ENCODE measurements around the gene PRKCZ.
A peak's percentile ranks its signal among the peaks of the same experiment; 100 is the strongest.

The PRKCZ gene

GRCh38 chr1:2019571-2020309 is 30.5 kb upstream of the PRKCZ start:
- no peak overlapping the region for H4K12ac ChIP-seq (ENCODE audit: low read depth, low read length)
- H3K79me1 ChIP-seq (ENCODE audit: low read length): no peaks in the 10 kb centered on the region
- H2AK5ac ChIP-seq (ENCODE audit: low read length): no peak overlapping the region
- H3K27me3 ChIP-seq (ENCODE audit: insufficient read depth, low read length): peaks cover 28% of the 10 kb centered on the region
- no peak overlapping the region for H3K14ac ChIP-seq (ENCODE audit: low read length)
- no peaks in the 10 kb centered on the region for H3K36me3 ChIP-seq (ENCODE audit: control insufficient read depth in 1 of 2, insufficient read depth in 2 of 2, low read length in 2 of 2)
- no CpG with 5 or more reads among the region's 61 CpGs for WGBS (ENCODE audit: extremely low coverage, insufficient coverage, insufficient read length)
- H3K23ac ChIP-seq (ENCODE audit: low read length): no peak overlapping the region
- H2AFZ ChIP-seq (ENCODE audit: insufficient read depth, low read length, poor library complexity): no peak overlapping the region
- H3K4ac ChIP-seq (ENCODE audit: low read depth, low read length): no peak overlapping the region
- no peak overlapping the region for H3K4me3 ChIP-seq (ENCODE audit: low read depth, low read length)
- H3K4me2 ChIP-seq (ENCODE audit: low read length): peak overlapping the region; percentile 56
- DNase-seq: no peak
- H2BK5ac ChIP-seq (ENCODE audit: low read depth, low read length, poor library complexity): no peak overlapping the region
- no peak overlapping the region for H3K27ac ChIP-seq (ENCODE audit: low read depth, low read length)
- no peak overlapping the region for H3K9ac ChIP-seq (ENCODE audit: low read length)
- H3K18ac ChIP-seq (ENCODE audit: low read length): no peak overlapping the region
- H4K8ac ChIP-seq (ENCODE audit: low read depth, low read length): no peak overlapping the region
- no peak overlapping the region for H4K91ac ChIP-seq (ENCODE audit: low read depth, low read length)
- H3K79me2 ChIP-seq (ENCODE audit: control insufficient read depth, insufficient read depth, low read length, poor library complexity): no peaks in the 10 kb centered on the region
- no peaks in the 10 kb centered on the region for H3K4me1 ChIP-seq (ENCODE audit: control insufficient read depth in 1 of 2, insufficient read depth in 2 of 2, low read length in 2 of 2)
- H2BK120ac ChIP-seq (ENCODE audit: insufficient read depth, low read length, poor library complexity): no peak overlapping the region
- H2BK12ac ChIP-seq (ENCODE audit: low read length): no peak overlapping the region
- H3K9me3 ChIP-seq (ENCODE audit: insufficient read depth, low read depth, low read length): no peaks in the 10 kb centered on the region

GRCh38 chr1:2020310-2020655 is 29.9 kb upstream of the PRKCZ start:
- Histone ChIP-seq H2BK12ac (ENCODE audit: low read length) (no peak overlapping the region), H3K4me1 (ENCODE audit: control insufficient read depth in 1 of 2, insufficient read depth in 2 of 2, low read length in 2 of 2) (no peaks in the 10 kb centered on the region), H3K18ac (ENCODE audit: low read length) (no peak overlapping the region), H3K9ac (ENCODE audit: low read length) (no peak overlapping the region), H2AFZ (ENCODE audit: insufficient read depth, low read length, poor library complexity) (no peak overlapping the region), H4K91ac (ENCODE audit: low read depth, low read length) (no peak overlapping the region), H3K79me1 (ENCODE audit: low read length) (no peaks in the 10 kb centered on the region), H3K23ac (ENCODE audit: low read length) (no peak overlapping the region), H3K9me3 (ENCODE audit: insufficient read depth, low read depth, low read length) (no peaks in the 10 kb centered on the region), H4K12ac (ENCODE audit: low read depth, low read length) (no peak overlapping the region), H3K79me2 (ENCODE audit: control insufficient read depth, insufficient read depth, low read length, poor library complexity) (no peaks in the 10 kb centered on the region), H3K4ac (ENCODE audit: low read depth, low read length) (no peak overlapping the region), H4K8ac (ENCODE audit: low read depth, low read length) (no peak overlapping the region), H3K4me3 (ENCODE audit: low read depth, low read length) (no peak overlapping the region), H3K14ac (ENCODE audit: low read length) (no peak overlapping the region), H3K27ac (ENCODE audit: low read depth, low read length) (no peak overlapping the region), H2AK5ac (ENCODE audit: low read length) (no peak overlapping the region), H3K27me3 (ENCODE audit: insufficient read depth, low read length) (peaks cover 28% of the 10 kb centered on the region), H3K4me2 (ENCODE audit: low read length) (no peak overlapping the region), H3K36me3 (ENCODE audit: control insufficient read depth in 1 of 2, insufficient read depth in 2 of 2, low read length in 2 of 2) (no peaks in the 10 kb centered on the region), H2BK120ac (ENCODE audit: insufficient read depth, low read length, poor library complexity) (no peak overlapping the region), H2BK5ac (ENCODE audit: low read depth, low read length, poor library complexity) (no peak overlapping the region)
- no peak for DNase-seq
- no CpG with 5 or more reads among the region's 11 CpGs for WGBS (ENCODE audit: extremely low coverage, insufficient coverage, insufficient read length)

GRCh38 chr1:2021550-2021949 is 28.7 kb upstream of the PRKCZ start:
- Histone ChIP-seq H3K9ac (ENCODE audit: low read length) (no peak overlapping the region), H3K27ac (ENCODE audit: low read depth, low read length) (no peak overlapping the region), H2BK120ac (ENCODE audit: insufficient read depth, low read length, poor library complexity) (no peak overlapping the region), H3K14ac (ENCODE audit: low read length) (no peak overlapping the region), H3K27me3 (ENCODE audit: insufficient read depth, low read length) (peaks cover 28% of the 10 kb centered on the region), H3K79me1 (ENCODE audit: low read length) (no peaks in the 10 kb centered on the region), H4K91ac (ENCODE audit: low read depth, low read length) (no peak overlapping the region), H3K4ac (ENCODE audit: low read depth, low read length) (no peak overlapping the region), H3K36me3 (ENCODE audit: control insufficient read depth in 1 of 2, insufficient read depth in 2 of 2, low read length in 2 of 2) (no peaks in the 10 kb centered on the region), H2AK5ac (ENCODE audit: low read length) (no peak overlapping the region), H4K8ac (ENCODE audit: low read depth, low read length) (no peak overlapping the region), H4K12ac (ENCODE audit: low read depth, low read length) (no peak overlapping the region), H3K23ac (ENCODE audit: low read length) (no peak overlapping the region), H3K9me3 (ENCODE audit: insufficient read depth, low read depth, low read length) (no peaks in the 10 kb centered on the region), H2BK12ac (ENCODE audit: low read length) (no peak overlapping the region), H3K4me3 (ENCODE audit: low read depth, low read length) (no peak overlapping the region), H2BK5ac (ENCODE audit: low read depth, low read length, poor library complexity) (no peak overlapping the region), H3K18ac (ENCODE audit: low read length) (no peak overlapping the region), H3K79me2 (ENCODE audit: control insufficient read depth, insufficient read depth, low read length, poor library complexity) (no peaks in the 10 kb centered on the region), H2AFZ (ENCODE audit: insufficient read depth, low read length, poor library complexity) (no peak overlapping the region), H3K4me2 (ENCODE audit: low read length) (no peak overlapping the region), H3K4me1 (ENCODE audit: control insufficient read depth in 1 of 2, insufficient read depth in 2 of 2, low read length in 2 of 2) (no peaks in the 10 kb centered on the region)
- no CpG with 5 or more reads among the region's 25 CpGs for WGBS (ENCODE audit: extremely low coverage, insufficient coverage, insufficient read length)
- peak in 1 of 2 donors; percentile 13 for DNase-seq

GRCh38 chr1:2022063-2022770 is 28.0 kb upstream of the PRKCZ start:
- Histone ChIP-seq H3K23ac (ENCODE audit: low read length) (no peak overlapping the region), H3K4me3 (ENCODE audit: low read depth, low read length) (no peak overlapping the region), H3K79me1 (ENCODE audit: low read length) (no peaks in the 10 kb centered on the region), H2BK5ac (ENCODE audit: low read depth, low read length, poor library complexity) (no peak overlapping the region), H4K91ac (ENCODE audit: low read depth, low read length) (no peak overlapping the region), H4K8ac (ENCODE audit: low read depth, low read length) (no peak overlapping the region), H3K4me1 (ENCODE audit: control insufficient read depth in 1 of 2, insufficient read depth in 2 of 2, low read length in 2 of 2) (no peaks in the 10 kb centered on the region), H3K27ac (ENCODE audit: low read depth, low read length) (no peak overlapping the region), H3K79me2 (ENCODE audit: control insufficient read depth, insufficient read depth, low read length, poor library complexity) (no peaks in the 10 kb centered on the region), H4K12ac (ENCODE audit: low read depth, low read length) (no peak overlapping the region), H3K4ac (ENCODE audit: low read depth, low read length) (no peak overlapping the region), H3K18ac (ENCODE audit: low read length) (no peak overlapping the region), H3K4me2 (ENCODE audit: low read length) (no peak overlapping the region), H3K9me3 (ENCODE audit: insufficient read depth, low read depth, low read length) (no peaks in the 10 kb centered on the region), H2BK120ac (ENCODE audit: insufficient read depth, low read length, poor library complexity) (no peak overlapping the region), H3K27me3 (ENCODE audit: insufficient read depth, low read length) (peaks cover 28% of the 10 kb centered on the region), H2AK5ac (ENCODE audit: low read length) (no peak overlapping the region), H2AFZ (ENCODE audit: insufficient read depth, low read length, poor library complexity) (no peak overlapping the region), H3K9ac (ENCODE audit: low read length) (no peak overlapping the region), H3K36me3 (ENCODE audit: control insufficient read depth in 1 of 2, insufficient read depth in 2 of 2, low read length in 2 of 2) (no peaks in the 10 kb centered on the region), H2BK12ac (ENCODE audit: low read length) (no peak overlapping the region), H3K14ac (ENCODE audit: low read length) (no peak overlapping the region)
- no peak for DNase-seq
- WGBS (ENCODE audit: extremely low coverage, insufficient coverage, insufficient read length): no CpG with 5 or more reads among the region's 21 CpGs
